HL-60 (cell line): ENCODE results near the gene CNDP1.

Experiments
- DNase-seq, 2 experiments: peaks; one replicate each; pipeline ENCODE4 v3.0.0-alpha.2; 2010 to 2020; ENCODE audit warnings: low read depth in 1 of 2, low spot score in 1 of 2
- H3K27ac ChIP-seq: fragments of 250-450 bp; sonication (Bioruptor Pico); replicated peaks from 2 replicates; pipeline ENCODE4 v1.5.1; 2020; ENCODE audit warnings: mild to moderate bottlenecking, moderate library complexity
- H3K27me3 ChIP-seq: fragments of 250-450 bp; sonication (Bioruptor Pico); 2 replicates; pipeline ENCODE4 v1.5.1; 2021; ENCODE audit warnings: mild to moderate bottlenecking, moderate library complexity; ENCODE audit not compliant: insufficient read depth, poor library complexity, severe bottlenecking
- H3K4me3 ChIP-seq: replicated peaks from 2 replicates; pipeline ENCODE4 v1.5.1; 2011; ENCODE audit warnings: mild to moderate bottlenecking, control low read depth, low read length; ENCODE audit not compliant: insufficient read depth
- CTCF ChIP-seq: IDR thresholded peaks from one replicate; pipeline ENCODE4 v1.5.1; 2011; ENCODE audit warnings: low read length, control low read depth, inconsistent platforms; ENCODE audit not compliant: insufficient read depth
- GABPA ChIP-seq: IDR thresholded peaks from 2 replicates; pipeline ENCODE4 v1.6.1; 2012; ENCODE audit warnings: low read depth
- POLR2AphosphoS5 ChIP-seq: IDR thresholded peaks from 2 replicates; pipeline ENCODE4 v1.6.1; 2012; ENCODE audit warnings: low read depth
- REST ChIP-seq: IDR thresholded peaks from 2 replicates; pipeline ENCODE4 v1.6.1; 2012; ENCODE audit warnings: low read depth; ENCODE audit not compliant: insufficient replicate concordance
- SPI1 ChIP-seq: IDR thresholded peaks from 2 replicates; pipeline ENCODE4 v1.6.1; 2012; ENCODE audit warnings: low read depth, mild to moderate bottlenecking, borderline replicate concordance

CNDP1 gene

GRCh38 chr18:74632351-74632679 is 98.0 kb downstream of the CNDP1 start:
- DNase-seq, result no peak
- H3K27ac ChIP-seq, result no peak overlapping the region
- no peaks in the 10 kb centered on the region for H3K27me3 ChIP-seq
- TF ChIP-seq CTCF, result no peak
- no peak for TF ChIP-seq SPI1
- TF ChIP-seq GABPA, result no peak
- TF ChIP-seq POLR2AphosphoS5, result no peak
- TF ChIP-seq REST, result no peak
- H3K4me3 ChIP-seq, result no peak overlapping the region

GRCh38 chr18:74632856-74633255 is 98.6 kb downstream of the CNDP1 start:
- no peak overlapping the region for H3K27ac ChIP-seq
- no peak overlapping the region for H3K4me3 ChIP-seq
- no peak for DNase-seq
- H3K27me3 ChIP-seq, result no peaks in the 10 kb centered on the region
- no peak for TF ChIP-seq SPI1

- no peak for DNase-seq
- Histone ChIP-seq H3K27ac (no peak overlapping the region), H3K4me3 (no peak overlapping the region), H3K27me3 (no peaks in the 10 kb centered on the region)
- TF ChIP-seq REST (no peak), SPI1 (no peak), CTCF (no peak), POLR2AphosphoS5 (no peak), GABPA (no peak)
Observed at GRCh38 chr18:74633652-74634352, 99.5 kb downstream of the CNDP1 start.

- Histone ChIP-seq H3K27ac (no peak overlapping the region), H3K27me3 (no peaks in the 10 kb centered on the region), H3K4me3 (no peak overlapping the region)
- TF ChIP-seq POLR2AphosphoS5, result no peak
- no peak for DNase-seq
Observed at GRCh38 chr18:74635224-74635975, 101.1 kb downstream of the CNDP1 start.
